ENCODE data around the gene INTS13. TPM values are rescaled to one million over a fixed set of nuclear protein-coding genes. Genes with fewer than 3 reads are reported as not detected.
A peak's percentile ranks its signal among the peaks of the same experiment; 100 is the strongest.

The INTS13 gene
- total and polyA plus RNA-seq, 2 experiments from 2014 or later: 18.9 to 21.0 TPM

DNA sequence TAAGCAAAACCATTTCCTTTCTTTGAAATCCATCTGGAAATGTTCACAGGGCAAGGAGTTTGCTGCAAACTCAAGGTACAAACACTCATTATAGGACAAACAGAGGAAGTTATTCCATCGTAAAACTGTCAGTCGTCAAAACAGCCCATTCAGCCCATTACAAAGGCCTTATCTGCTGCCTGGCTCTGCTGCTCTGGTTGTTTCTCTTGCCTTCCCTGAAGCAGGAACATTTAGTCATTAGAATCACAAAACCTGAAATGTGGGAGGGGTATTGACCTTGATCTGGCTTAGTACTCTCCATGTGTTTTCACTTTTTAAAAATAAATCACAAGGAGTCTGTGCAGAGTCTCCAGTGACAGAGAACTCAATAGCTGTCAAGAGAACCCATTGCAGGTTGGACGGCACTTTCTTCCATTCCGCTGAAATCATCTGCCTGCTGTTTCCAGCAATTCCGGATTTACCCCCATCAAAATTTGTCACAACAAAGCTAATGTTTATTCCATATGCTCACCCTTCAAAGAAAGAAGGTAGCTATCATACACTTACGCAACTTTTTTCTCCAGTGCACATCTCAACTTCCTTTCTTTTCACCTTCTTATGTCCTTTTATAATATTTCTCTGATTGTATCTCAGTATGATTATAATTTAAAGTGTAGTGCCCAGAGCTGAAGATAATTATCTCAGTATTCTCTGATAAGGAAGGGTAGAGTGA lies 80.2 kb downstream of the INTS13 start:
- no peaks in the 10 kb centered on the region for H3K4me1 ChIP-seq (ENCODE audit: low read depth)
- no peaks in the 10 kb centered on the region for H3K27me3 ChIP-seq
- peak in 1 of 2 donors; percentile 28 for DNase-seq (ENCODE audit: low read depth in 1 of 2, low spot score in 1 of 2)
- no peaks in the 10 kb centered on the region for H3K36me3 ChIP-seq
- H3K4me3 ChIP-seq: no peak overlapping the region
- no peak overlapping the region for H3K27ac ChIP-seq
- no peak for TF ChIP-seq CTCF (IDR thresholded peaks at IDR 0.05; ENCODE audit: low read depth, low read length)
- no peaks in the 10 kb centered on the region for H3K9me3 ChIP-seq (ENCODE audit: low read depth)

GRCh38 chr12:26855337-26855736 lies 82.4 kb downstream of the INTS13 start:
- DNase-seq (ENCODE audit: low read depth in 1 of 2, low spot score in 1 of 2): no peak
- no peak for TF ChIP-seq CTCF (IDR thresholded peaks at IDR 0.05; ENCODE audit: low read depth, low read length)
- Histone ChIP-seq H3K36me3 (no peaks in the 10 kb centered on the region), H3K27me3 (no peaks in the 10 kb centered on the region), H3K4me3 (no peak overlapping the region), H3K27ac (no peak overlapping the region), H3K4me1 (ENCODE audit: low read depth) (no peaks in the 10 kb centered on the region), H3K9me3 (ENCODE audit: low read depth) (no peaks in the 10 kb centered on the region)

Other genes starting within 250 kb of the INTS13 start
- gene ITPR2, start 104.8 kb downstream of the INTS13 start, total RNA-seq: 1.6 and 4.8 TPM in 2 replicates
- 1.3 and 5.1 TPM in 2 replicates for gene ITPR2, start 104.8 kb downstream of the INTS13 start, polyA plus RNA-seq
- gene FGFR1OP2, start 489 bp upstream of the INTS13 start, total RNA-seq: 37.1 and 59.1 TPM in 2 replicates
- 27.4 and 28.3 TPM in 2 replicates for gene FGFR1OP2, start 489 bp upstream of the INTS13 start, polyA plus RNA-seq
- gene TM7SF3, start 76.4 kb upstream of the INTS13 start, total RNA-seq: 50.8 and 65.5 TPM in 2 replicates
- gene TM7SF3, start 76.4 kb upstream of the INTS13 start, polyA plus RNA-seq: 50.1 and 51.0 TPM in 2 replicates
- 21.6 and 26.8 TPM in 2 replicates for gene MED21, start 84.6 kb upstream of the INTS13 start, total RNA-seq
- gene MED21, start 84.6 kb upstream of the INTS13 start, polyA plus RNA-seq: 27.9 and 35.5 TPM in 2 replicates
- not detected in 2 replicates for gene C12orf71, start 144.6 kb upstream of the INTS13 start, total RNA-seq
- gene C12orf71, start 144.6 kb upstream of the INTS13 start, polyA plus RNA-seq: not detected in 2 replicates

Measured in cardiac muscle cell (in vitro differentiated cells and primary cell).